Psoas muscle (tissue), 8 donors: ENCODE measurements around the gene ZDHHC7. TPM values are rescaled to one million over a fixed set of nuclear protein-coding genes. Genes with fewer than 3 reads are reported as not detected.

Experiments used
- ATAC-seq, 4 donors: fragments of 200-7000 bp; cut with Tn5 transposase; one replicate each; pipeline ENCODE4 v1.9.1; 2020; ENCODE audit warnings: moderate library complexity in 3 of 4, mild to moderate bottlenecking in 2 of 4
- DNase-seq, 2 donors: peaks; one replicate each; pipeline ENCODE4 v3.0.0-alpha.2; 2020
- H3K27ac ChIP-seq: fragments of 200-600 bp; one replicate; pipeline ENCODE4 v1.8.0; 2022
- H3K27me3 ChIP-seq, 3 donors: fragments of 200-600 bp in 1 of 3; one replicate each; pipeline versions ENCODE4 v1.6.1 to v1.8.0; 2013 to 2022; ENCODE audit warnings: low read length in 2 of 3, mild to moderate bottlenecking in 2 of 3, moderate library complexity in 1 of 3; ENCODE audit not compliant: insufficient read depth in 3 of 3
- H3K36me3 ChIP-seq, 2 donors: fragments of 200-600 bp in 1 of 2; one replicate each; pipeline versions ENCODE4 v1.6.1 to v1.8.0; 2013 to 2022; ENCODE audit warnings: low read depth in 1 of 2, mild to moderate bottlenecking in 1 of 2, moderate library complexity in 1 of 2; ENCODE audit not compliant: insufficient read depth in 1 of 2
- H3K4me1 ChIP-seq: fragments of 200-600 bp; one replicate; pipeline ENCODE4 v1.8.0; 2022
- H3K4me3 ChIP-seq: fragments of 200-600 bp; one replicate; pipeline ENCODE4 v1.8.0; 2022; ENCODE audit warnings: mild to moderate bottlenecking
- H3K9me3 ChIP-seq: fragments of 200-600 bp; one replicate; pipeline ENCODE4 v1.8.0; 2022
- WGBS, 3 donors: extraction: QIAGEN DNeasy Blood & Tissue Kit; methylation state at CpG; one replicate each; pipeline versions ENCODE4 v1.1.6 to v1.1.7; 2013; 5-methylcytosine and 5-hydroxymethylcytosine counted together
- intact Hi-C, 2 donors: fragments of 100-400 bp; cut with DNase I; formaldehyde crosslinking; loops; one replicate each; pipeline versions ENCODE4 v1.11.0 to v1.14.2; 2022
- polyA plus RNA-seq, 3 donors: library from polyadenylated mRNA; stranded (reverse); fragments of 200-250 nt; gene quantifications; one replicate each; pipeline ENCODE4 v1.2.3, GENCODE V29; 2013
- total RNA-seq, 4 donors: library from RNA; stranded (reverse); fragmentation: NEBNext Ultra II Directional in 2 of 4; extraction: Animal tissue kit (Norgen Biotek cat#: 25700) in 2 of 4; gene quantifications; one replicate each; pipeline versions ENCODE4 v1.2.1 to v1.2.4, GENCODE V29; 2021 to 2023
- TF ChIP-seq, protein P1 (sequence below): fragments of 200-600 bp; IDR thresholded peaks from one replicate; pipeline ENCODE4 v1.8.0; 2022; ENCODE audit warnings: antibody characterized with exemption
- donor health status: healthy with polysubstance abuse.
- donor health status: DM: no; HTN: no; CAD: no; lungs with moderate emphysema.
- donor health status: Bipolar disorder and iron deficiency.
- donor health status: healthy.
- donor health status: DM: yes; HTN: yes; CAD: no.
- donor health status: DM: no; HTN: no; CAD: no.
- donor health status: DM: no; HTN: no; CAD: no.
- donor health status: DM: yes; HTN: yes; CAD: no.

ZDHHC7 gene
- total and polyA plus RNA-seq, 7 donors = 19.7 to 96.0 (median 38.0) TPM

DNA sequence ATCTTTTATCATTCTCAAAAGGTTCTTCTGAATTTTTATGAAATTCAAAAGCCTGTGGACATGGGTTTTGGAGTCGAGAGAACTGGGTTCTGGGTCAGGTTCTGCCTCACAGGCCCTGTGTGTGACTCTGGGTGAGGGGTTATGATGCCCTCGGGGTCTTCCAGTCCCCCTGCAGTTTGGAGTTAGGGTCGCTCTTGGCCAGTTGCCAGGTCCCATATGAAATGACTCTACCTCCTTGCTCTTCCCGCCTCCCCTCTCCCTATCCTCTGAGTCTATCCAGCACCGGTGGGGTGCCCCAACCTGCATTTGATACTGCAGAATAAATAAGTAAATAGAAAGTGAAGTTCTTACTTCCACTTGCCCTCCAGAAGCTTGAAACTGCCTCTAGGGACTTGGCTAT is 54.1 kb downstream of the ZDHHC7 start:
- 83 to 87% (median 84%) methylated on average over 5 of the region's 5 CpGs for WGBS, 3 donors
- Histone ChIP-seq H3K9me3 (no peaks in the 10 kb centered on the region), H3K27me3 (no peaks in the 10 kb centered on the region), H3K36me3 (no peaks in the 10 kb centered on the region), H3K4me1 (peaks cover 6% of the 10 kb centered on the region), H3K27ac (no peak overlapping the region), H3K4me3 (no peak overlapping the region)
- ATAC-seq (no peak), DNase-seq (no peak)
- intact Hi-C loops = no loop called here
- TF ChIP-seq, protein P1, sequence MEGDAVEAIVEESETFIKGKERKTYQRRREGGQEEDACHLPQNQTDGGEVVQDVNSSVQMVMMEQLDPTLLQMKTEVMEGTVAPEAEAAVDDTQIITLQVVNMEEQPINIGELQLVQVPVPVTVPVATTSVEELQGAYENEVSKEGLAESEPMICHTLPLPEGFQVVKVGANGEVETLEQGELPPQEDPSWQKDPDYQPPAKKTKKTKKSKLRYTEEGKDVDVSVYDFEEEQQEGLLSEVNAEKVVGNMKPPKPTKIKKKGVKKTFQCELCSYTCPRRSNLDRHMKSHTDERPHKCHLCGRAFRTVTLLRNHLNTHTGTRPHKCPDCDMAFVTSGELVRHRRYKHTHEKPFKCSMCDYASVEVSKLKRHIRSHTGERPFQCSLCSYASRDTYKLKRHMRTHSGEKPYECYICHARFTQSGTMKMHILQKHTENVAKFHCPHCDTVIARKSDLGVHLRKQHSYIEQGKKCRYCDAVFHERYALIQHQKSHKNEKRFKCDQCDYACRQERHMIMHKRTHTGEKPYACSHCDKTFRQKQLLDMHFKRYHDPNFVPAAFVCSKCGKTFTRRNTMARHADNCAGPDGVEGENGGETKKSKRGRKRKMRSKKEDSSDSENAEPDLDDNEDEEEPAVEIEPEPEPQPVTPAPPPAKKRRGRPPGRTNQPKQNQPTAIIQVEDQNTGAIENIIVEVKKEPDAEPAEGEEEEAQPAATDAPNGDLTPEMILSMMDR = no peak

DNA sequence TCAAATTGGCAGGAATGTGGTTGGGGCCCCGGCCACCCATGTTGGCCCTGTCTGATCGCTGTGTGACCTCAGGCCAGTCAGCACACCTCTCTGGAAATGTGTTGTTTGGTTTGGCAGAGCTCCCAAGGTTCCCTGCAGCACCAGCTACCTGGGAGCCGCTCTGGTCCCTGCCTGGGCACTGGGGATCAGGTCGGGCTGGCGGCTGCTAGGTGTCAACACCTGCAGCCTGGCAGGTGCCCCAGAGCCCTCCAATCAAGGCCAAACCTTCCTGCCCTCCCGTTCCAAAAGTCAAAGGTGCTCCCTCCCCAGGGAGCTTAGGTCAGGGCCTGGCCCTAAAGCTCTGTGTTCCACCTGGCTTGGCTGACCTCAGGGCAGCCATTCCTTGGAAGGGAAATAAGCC is 55.9 kb downstream of the ZDHHC7 start:
- H3K36me3 ChIP-seq = no peaks in the 10 kb centered on the region
- no peak overlapping the region for H3K27ac ChIP-seq
- H3K4me1 ChIP-seq = peaks cover 6% of the 10 kb centered on the region
- H3K27me3 ChIP-seq = no peaks in the 10 kb centered on the region
- WGBS, 3 donors = 89 to 97% (median 96%) methylated on average over 6 of the region's 6 CpGs
- no peaks in the 10 kb centered on the region for H3K9me3 ChIP-seq
- TF ChIP-seq, protein P1 = no peak
- ATAC-seq (no peak), DNase-seq (no peak)
- H3K4me3 ChIP-seq = no peak overlapping the region
- intact Hi-C loops = no loop called here

DNA sequence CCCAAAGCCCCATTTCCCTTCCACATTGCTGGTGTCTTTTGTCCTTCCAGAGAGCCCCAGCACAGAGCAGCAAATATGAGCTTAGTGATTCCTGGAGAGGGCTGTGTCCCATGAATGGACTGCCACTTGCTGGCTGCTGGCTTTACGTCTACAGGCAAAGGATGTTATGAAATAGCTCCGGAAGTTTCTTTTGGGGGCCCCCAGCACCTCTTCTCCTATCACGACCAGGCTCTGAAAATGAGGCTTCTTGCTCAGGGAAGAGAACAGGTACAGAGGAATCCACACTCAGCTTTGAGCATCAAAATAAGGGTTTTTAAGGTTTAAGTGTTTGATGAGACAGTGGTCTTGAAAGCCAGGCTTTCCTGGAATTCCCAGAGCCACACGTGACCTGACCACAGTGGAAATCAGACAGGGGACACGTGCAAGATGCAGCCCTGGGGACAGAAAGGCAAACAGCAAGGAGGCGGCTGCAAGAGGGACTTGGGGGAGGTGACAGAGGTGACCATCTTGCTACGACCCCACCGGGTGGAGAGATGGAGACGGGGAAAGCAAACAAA is 58.1 kb downstream of the ZDHHC7 start:
- 80 to 84% (median 80%) methylated on average over 9 of the region's 9 CpGs for WGBS, 3 donors
- ATAC-seq (no peak), DNase-seq (no peak)
- H3K4me1 ChIP-seq = peaks cover 6% of the 10 kb centered on the region
- H3K27me3 ChIP-seq = no peaks in the 10 kb centered on the region
- H3K27ac ChIP-seq = no peak overlapping the region
- H3K9me3 ChIP-seq = no peaks in the 10 kb centered on the region
- TF ChIP-seq, protein P1 = no peak
- no peaks in the 10 kb centered on the region for H3K36me3 ChIP-seq
- H3K4me3 ChIP-seq = no peak overlapping the region
- intact Hi-C loops = loop anchor here (2.0 to 5.0 kb wide), 3 partner anchors 28 to 201 kb away; no protein-coding TSS in a partner anchor

DNA sequence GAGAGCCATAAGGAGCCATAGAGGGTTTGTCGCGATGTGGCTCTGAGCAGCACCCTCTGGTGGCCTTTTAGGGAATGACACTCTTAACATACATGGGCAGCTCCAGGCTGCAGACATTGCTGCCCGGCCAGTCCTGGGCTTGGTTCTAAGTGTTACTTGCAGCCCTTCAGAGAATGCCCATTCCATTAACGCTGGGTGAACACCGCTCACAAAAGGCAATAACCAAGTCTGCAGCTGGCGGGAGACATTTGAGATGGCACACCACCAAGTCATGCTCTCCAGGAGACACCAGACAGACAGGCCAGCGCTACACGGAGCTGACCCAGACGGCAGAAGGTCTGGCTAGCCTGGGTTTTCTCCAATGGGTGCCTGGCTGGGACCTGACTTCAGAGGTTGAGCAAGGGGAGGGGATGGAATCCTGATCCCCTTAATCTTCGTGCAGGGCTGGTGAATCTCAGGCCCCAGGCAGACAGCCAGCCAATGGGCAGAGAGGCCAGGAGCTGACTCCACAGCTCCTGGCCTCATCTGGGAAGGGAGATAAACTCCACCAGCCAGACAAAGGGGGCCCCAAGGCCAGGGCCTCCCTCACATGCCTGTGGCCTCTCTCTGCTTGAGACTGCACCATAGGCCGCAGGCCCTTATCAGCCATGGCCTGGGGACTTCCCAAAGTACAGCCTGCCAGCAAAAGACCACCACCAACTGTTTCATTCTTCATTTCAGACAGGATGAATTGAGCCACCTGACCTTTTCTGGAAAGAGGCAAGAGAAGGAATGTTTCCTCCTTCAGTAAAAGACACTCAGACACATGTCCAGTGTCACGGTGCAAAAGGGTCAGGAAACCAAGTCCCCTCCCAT is 58.8 kb downstream of the ZDHHC7 start:
- peaks cover 6% of the 10 kb centered on the region for H3K4me1 ChIP-seq
- H3K27me3 ChIP-seq = no peaks in the 10 kb centered on the region
- ATAC-seq (peak; percentile 93 to 98 (median 97)), DNase-seq (peak; percentile 66 to 75)
- TF ChIP-seq, protein P1 = peak; percentile 95
- WGBS, 3 donors = 25 to 38% (median 29%) methylated on average over 12 of the region's 12 CpGs
- no peak overlapping the region for H3K27ac ChIP-seq
- H3K36me3 ChIP-seq = no peaks in the 10 kb centered on the region
- intact Hi-C loops = loop anchor here (1.0 to 5.0 kb wide), 4 partner anchors 27 to 200 kb away; no protein-coding TSS in a partner anchor
- no peaks in the 10 kb centered on the region for H3K9me3 ChIP-seq
- no peak overlapping the region for H3K4me3 ChIP-seq
